Measurements from ENCODE around the gene NFASC.

NFASC gene

DNA sequence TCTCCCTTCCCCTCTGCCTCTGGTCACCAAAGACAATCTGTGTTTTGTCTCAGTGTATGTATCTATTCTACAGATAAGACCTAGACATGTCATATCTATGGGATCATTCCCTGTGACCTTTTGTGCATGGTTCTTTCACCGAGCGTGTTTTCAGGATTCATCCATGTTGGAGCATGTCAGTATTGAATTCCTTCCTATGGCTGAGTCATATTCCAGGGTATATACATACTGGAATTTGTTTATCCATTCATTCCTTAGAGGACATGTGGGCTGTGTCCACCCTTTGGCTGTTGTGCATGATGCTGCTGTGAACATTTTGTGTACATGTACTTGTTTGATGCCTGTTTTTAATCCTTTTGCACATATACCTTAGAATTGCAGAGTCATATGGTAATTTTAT, 69.9 kb downstream of the NFASC start:
- Mint-ChIP-seq H3K4me1 (ENCODE audit: low read depth) (no peaks in the 10 kb centered on the region), H3K4me3 (no peak overlapping the region), H3K27me3 (peaks cover 7% of the 10 kb centered on the region), H3K27ac (no peak overlapping the region), H3K9me3 (no peaks in the 10 kb centered on the region), H3K36me3 (ENCODE audit: low read depth) (no peaks in the 10 kb centered on the region)

DNA sequence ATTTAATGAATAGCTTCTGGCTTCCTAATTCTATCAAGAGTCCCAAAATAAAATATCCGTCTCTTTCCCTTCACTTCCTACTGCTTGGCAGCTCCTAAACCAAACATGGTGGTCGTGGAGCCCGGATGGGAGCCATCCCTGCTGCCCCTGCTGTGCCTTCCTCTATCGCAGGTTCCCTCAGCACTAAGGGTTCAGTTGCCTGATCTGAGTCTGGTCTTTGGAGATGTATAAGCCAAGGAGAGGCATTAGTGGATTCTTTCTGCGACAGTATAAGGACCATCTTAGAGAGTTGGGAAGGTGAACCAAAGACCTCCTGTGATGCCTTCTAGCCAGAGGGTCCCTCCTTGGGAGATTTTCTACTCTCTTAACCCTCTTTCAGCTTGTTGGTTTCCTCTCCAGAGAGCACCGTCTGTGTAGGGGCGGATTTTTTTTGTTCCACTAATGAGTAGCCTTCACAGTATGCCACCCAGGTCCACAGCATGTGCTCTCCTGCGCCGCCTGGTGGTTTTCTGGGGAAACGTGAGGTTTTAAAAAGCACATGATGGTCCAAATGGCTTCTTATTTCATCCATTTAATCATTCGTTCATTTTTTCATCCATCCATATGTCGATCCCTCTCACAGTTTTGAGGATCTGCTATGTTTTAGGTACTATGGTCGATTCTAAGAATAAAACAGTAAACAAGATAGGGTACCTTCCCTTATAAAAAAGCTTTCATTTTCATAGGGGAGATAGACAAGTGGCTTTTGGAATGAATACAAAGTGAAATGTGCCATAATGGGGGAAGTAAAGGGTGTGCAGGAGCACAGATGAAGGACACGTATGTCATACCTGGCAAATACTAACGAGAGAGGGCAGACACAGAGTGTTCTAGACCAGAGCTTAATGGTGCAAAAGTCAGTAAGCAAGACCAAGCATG, 71.0 kb downstream of the NFASC start:
- no peaks in the 10 kb centered on the region for H3K4me1 Mint-ChIP-seq (ENCODE audit: low read depth)
- no peaks in the 10 kb centered on the region for H3K9me3 Mint-ChIP-seq
- H3K36me3 Mint-ChIP-seq (ENCODE audit: low read depth): no peaks in the 10 kb centered on the region
- peaks cover 5% of the 10 kb centered on the region for H3K27me3 Mint-ChIP-seq
- H3K27ac Mint-ChIP-seq: no peak overlapping the region
- H3K4me3 Mint-ChIP-seq: no peak overlapping the region

DNA sequence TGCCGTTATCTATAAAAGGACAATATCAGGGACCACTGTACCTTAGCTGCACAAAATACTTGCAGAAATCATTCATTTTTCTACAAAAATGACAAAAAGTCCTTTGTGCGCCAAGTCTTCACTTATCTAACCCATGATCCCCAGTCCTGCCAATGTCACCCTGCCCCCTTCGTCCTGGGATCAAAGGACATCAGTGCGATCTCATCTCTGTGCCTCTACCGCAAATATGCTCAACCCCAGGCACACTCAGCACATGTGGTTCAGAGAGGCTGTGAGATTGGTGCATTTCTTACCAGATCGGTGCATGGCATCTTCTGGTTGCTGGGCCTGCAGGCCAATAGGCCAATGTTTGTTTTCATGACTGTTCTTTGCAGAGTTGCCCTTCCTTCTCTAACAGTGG, 72.8 kb downstream of the NFASC start:
- Mint-ChIP-seq H3K27ac (no peak overlapping the region), H3K4me3 (no peak overlapping the region), H3K4me1 (ENCODE audit: low read depth) (no peaks in the 10 kb centered on the region), H3K27me3 (no peaks in the 10 kb centered on the region), H3K36me3 (ENCODE audit: low read depth) (no peaks in the 10 kb centered on the region), H3K9me3 (no peaks in the 10 kb centered on the region)

DNA sequence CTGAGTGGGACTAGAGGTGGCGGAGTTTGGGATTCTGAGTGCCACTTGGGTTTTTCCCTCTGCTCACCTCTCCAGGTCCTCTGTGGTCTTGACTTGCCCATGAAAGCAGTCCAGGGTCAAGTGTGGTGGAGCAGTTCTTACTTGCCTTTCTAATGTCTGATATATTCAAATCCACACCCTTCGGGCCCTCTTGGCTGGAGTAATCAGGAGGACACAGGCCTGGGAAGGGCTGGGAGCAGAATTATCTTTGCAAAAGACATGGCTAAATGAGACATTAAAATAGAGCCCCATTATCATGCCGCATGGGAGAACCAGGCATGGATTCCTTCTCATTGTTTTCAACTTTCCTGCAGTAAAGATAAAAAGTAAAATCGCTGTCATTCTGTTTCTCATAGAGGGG, 74.0 kb downstream of the NFASC start:
- no peaks in the 10 kb centered on the region for H3K9me3 Mint-ChIP-seq
- H3K27me3 Mint-ChIP-seq: no peaks in the 10 kb centered on the region
- no peak overlapping the region for H3K4me3 Mint-ChIP-seq
- no peak overlapping the region for H3K27ac Mint-ChIP-seq
- no peaks in the 10 kb centered on the region for H3K36me3 Mint-ChIP-seq (ENCODE audit: low read depth)
- no peaks in the 10 kb centered on the region for H3K4me1 Mint-ChIP-seq (ENCODE audit: low read depth)

DNA sequence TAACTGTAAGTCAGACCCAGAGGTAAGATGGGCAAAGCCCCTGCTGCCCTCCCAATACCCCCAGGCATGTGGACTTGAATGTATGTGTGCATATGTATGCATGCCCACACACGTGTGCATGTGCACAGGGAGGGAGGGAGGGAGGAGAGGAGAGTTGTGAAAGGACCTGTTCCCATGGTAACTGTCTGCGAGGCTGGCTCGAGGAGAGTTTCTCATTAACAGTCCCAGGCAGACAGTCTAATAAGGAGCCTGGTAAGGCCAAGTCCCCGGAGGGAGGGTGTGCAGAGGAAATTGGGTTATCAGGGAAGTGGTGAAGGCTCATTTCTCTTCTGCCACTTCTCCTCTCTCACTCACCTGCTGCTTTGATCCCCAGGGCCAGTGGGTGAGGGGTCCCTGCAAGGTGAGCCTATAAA, 74.9 kb downstream of the NFASC start:
- no peak overlapping the region for H3K4me3 Mint-ChIP-seq
- H3K36me3 Mint-ChIP-seq (ENCODE audit: low read depth): no peaks in the 10 kb centered on the region
- no peaks in the 10 kb centered on the region for H3K27me3 Mint-ChIP-seq
- H3K9me3 Mint-ChIP-seq: no peaks in the 10 kb centered on the region
- H3K4me1 Mint-ChIP-seq (ENCODE audit: low read depth): no peaks in the 10 kb centered on the region
- no peak overlapping the region for H3K27ac Mint-ChIP-seq

DNA sequence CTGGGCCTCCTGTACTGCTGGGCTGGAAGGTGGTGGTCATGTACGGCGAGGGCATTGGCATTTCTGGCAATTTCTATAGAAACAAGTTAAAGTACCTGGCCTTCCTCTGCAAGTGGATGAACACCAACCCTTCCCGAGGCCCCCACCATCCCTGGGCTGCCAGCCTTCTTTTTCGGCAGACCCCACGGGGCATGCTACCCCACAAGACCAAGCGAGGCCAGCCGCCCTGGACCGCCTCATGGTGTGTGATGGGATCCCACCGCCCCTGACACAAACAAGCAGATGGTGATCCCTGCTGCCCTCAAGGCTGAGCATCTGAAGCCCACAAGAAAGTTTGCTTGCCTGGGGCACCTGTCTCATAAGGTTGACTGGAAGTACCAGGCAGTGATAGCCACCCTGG, 76.0 kb downstream of the NFASC start:
- H3K27me3 Mint-ChIP-seq: no peaks in the 10 kb centered on the region
- H3K9me3 Mint-ChIP-seq: no peaks in the 10 kb centered on the region
- H3K36me3 Mint-ChIP-seq (ENCODE audit: low read depth): no peaks in the 10 kb centered on the region
- no peak overlapping the region for H3K4me3 Mint-ChIP-seq
- H3K4me1 Mint-ChIP-seq (ENCODE audit: low read depth): no peaks in the 10 kb centered on the region
- H3K27ac Mint-ChIP-seq: no peak overlapping the region

DNA sequence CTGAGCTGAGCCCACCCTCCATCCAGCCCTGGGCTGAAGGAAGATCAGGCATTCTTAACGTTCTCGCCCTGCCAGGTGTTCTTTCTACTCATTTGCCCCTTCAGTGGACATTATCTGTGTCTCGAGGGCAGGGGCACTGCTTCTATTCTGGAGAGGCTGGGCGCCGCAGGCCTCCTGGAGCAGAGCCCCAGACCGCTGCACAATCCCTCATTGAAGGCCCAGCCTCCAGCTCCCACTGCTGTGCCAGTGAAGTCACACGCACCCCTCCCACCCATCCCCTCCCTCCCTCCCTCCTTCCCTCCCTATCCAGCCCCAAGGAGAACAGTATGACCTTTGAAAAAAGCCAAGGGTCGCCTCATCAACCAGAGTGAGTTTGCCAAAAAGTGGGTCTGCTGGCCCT, 76.7 kb downstream of the NFASC start:
- H3K4me3 Mint-ChIP-seq: no peak overlapping the region
- no peaks in the 10 kb centered on the region for H3K4me1 Mint-ChIP-seq (ENCODE audit: low read depth)
- no peaks in the 10 kb centered on the region for H3K9me3 Mint-ChIP-seq
- H3K27me3 Mint-ChIP-seq: peaks cover 1% of the 10 kb centered on the region
- no peaks in the 10 kb centered on the region for H3K36me3 Mint-ChIP-seq (ENCODE audit: low read depth)
- no peak overlapping the region for H3K27ac Mint-ChIP-seq

DNA sequence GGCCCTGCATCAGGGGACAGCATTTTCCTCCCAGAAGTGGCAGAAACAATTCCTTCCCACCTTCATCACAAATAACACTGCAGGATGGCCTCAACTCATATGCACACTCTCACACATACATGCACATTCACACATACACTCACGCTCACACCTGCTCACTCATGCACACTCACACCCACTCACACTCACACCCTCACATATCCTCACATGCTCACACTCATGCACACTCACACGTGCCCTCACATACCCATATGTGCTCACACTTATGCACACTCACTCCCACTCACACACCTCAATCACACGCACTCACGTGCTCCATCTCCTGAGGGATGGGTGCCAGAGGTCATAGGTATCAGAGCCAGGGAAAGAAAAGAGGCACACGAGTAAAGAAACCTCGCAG, 77.1 kb downstream of the NFASC start:
- Mint-ChIP-seq H3K27ac (no peak overlapping the region), H3K27me3 (peaks cover 3% of the 10 kb centered on the region), H3K4me3 (no peak overlapping the region), H3K9me3 (no peaks in the 10 kb centered on the region), H3K4me1 (ENCODE audit: low read depth) (no peaks in the 10 kb centered on the region), H3K36me3 (ENCODE audit: low read depth) (no peaks in the 10 kb centered on the region)

DNA sequence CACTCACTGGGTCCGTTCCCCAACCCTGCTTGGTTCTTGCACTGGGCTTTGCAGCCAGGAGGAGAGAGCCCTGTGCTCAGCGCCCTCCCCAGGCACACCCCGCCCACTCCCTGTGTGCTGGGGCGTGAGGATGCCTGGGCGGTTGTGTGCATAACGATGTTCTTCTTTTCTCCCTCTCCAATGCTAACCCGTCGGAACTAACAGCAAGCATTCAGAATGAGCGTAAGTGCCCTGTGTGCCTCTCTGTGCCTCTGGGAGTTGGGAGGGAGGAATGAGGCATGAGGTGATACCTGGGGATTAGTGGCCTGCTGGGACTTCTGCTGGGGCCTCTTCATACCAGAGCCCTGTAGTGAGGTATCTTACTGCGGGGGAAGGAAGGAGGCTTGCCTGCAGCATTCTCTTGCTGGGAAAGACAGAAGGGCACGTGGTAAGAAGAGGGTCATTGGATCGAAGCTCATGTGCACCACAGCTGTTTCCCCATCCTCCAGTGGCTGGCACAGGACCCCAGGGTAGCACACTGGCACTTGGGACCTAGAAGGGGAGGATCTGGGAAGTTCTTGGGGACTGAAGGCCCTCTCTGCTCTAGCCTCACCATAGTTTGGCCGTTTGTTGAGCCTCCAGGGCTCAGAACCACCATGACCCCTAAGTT, 79.8 kb downstream of the NFASC start:
- H3K4me1 Mint-ChIP-seq (ENCODE audit: low read depth): no peaks in the 10 kb centered on the region
- H3K4me3 Mint-ChIP-seq: no peak overlapping the region
- no peaks in the 10 kb centered on the region for H3K36me3 Mint-ChIP-seq (ENCODE audit: low read depth)
- no peaks in the 10 kb centered on the region for H3K9me3 Mint-ChIP-seq
- no peak overlapping the region for H3K27ac Mint-ChIP-seq
- peaks cover 7% of the 10 kb centered on the region for H3K27me3 Mint-ChIP-seq

DNA sequence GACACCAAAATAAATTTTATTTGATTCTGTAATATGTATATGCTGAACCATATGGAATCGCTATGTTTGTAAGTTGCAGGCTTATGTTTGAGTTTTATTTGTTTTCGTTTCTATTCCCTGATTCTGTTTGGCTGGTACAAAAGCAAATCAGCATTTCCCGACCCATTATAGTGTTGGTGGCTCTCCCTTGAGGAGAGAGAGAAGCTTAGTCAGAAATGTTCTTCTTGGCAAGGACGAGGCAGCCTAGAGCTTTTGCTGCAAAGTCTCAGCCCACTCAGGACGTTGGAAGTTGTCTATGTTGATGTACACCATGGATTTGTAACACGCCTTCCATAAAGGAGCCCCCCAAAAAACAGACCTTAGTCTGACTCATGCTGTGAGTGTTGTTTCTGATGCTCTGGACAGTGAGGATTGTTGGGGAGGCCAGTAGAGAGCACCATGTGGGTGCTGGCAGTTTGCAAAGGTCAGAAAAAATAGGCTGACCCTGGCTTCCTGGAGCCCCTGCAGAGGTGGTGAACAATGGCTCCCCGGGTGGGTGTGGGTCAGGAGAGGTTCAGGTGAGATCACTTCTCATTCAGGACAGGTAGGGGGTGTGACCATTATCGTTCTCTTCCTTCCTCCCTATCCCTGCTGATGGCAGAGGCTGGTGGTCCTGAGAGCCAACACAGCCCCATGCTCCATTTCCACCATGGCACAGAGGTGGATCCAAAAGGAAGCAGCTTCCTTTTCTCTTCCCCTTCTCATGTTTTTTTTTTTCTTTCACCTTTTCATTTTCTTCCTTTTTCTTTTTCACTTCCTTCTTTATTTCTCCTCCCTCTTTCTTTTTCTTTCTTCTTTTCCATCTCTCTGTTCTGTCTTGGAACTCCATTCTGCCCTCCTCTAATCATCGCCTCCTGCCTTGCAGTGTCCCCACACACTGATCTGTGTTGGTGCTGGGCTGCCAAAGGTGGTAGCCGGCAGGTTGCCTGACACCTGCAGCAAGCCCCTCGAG, 88.0 kb downstream of the NFASC start:
- Mint-ChIP-seq H3K4me1 (ENCODE audit: low read depth) (peaks cover 3% of the 10 kb centered on the region), H3K27ac (no peak overlapping the region), H3K36me3 (ENCODE audit: low read depth) (no peaks in the 10 kb centered on the region), H3K4me3 (no peak overlapping the region), H3K9me3 (no peaks in the 10 kb centered on the region), H3K27me3 (peaks cover 22% of the 10 kb centered on the region)

DNA sequence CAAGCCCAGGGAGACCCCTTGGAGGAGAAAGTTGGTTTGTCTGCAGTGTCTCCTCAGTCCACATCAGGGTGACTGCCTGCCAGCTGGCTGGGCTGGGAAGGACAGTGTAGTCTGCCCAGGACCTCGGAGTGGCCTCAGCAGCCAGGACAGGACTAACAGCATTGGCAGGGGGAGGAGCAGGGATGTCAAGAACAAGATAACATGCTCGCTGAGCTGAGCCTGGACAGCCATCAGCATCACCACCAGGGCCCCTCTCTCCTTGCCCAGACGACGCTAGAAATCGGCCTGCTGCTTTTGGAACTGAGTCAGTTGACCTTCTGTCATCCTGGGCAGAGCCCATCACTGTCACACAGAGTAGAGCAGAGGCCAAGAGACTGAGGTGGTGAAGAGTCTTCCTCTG, 88.7 kb downstream of the NFASC start:
- Mint-ChIP-seq H3K4me3 (no peak overlapping the region), H3K9me3 (no peaks in the 10 kb centered on the region), H3K36me3 (ENCODE audit: low read depth) (no peaks in the 10 kb centered on the region), H3K4me1 (ENCODE audit: low read depth) (peaks cover 3% of the 10 kb centered on the region), H3K27me3 (peaks cover 27% of the 10 kb centered on the region), H3K27ac (no peak overlapping the region)

DNA sequence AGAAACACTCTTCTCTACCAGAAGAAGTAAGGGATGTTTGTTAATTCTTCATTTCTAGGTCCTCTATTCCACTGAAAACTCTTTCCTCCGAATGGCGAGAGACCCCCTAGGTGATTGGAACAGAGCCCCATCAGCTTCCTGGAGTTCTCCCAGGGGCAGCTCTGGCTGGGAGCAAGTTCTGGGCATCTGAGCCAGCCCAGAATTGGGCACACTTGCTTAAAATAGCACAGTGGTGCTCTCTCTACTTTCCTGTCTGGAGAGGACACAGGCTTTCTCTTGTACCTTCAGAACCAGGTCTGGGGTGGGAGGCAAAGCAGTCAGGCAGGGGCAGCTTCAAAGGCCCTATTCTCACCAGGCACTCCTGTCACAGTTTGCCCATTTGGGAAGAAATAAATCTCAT, 89.2 kb downstream of the NFASC start:
- H3K27ac Mint-ChIP-seq: no peak overlapping the region
- H3K27me3 Mint-ChIP-seq: peaks cover 27% of the 10 kb centered on the region
- no peaks in the 10 kb centered on the region for H3K9me3 Mint-ChIP-seq
- H3K4me1 Mint-ChIP-seq (ENCODE audit: low read depth): peaks cover 3% of the 10 kb centered on the region
- no peak overlapping the region for H3K4me3 Mint-ChIP-seq
- H3K36me3 Mint-ChIP-seq (ENCODE audit: low read depth): no peaks in the 10 kb centered on the region

DNA sequence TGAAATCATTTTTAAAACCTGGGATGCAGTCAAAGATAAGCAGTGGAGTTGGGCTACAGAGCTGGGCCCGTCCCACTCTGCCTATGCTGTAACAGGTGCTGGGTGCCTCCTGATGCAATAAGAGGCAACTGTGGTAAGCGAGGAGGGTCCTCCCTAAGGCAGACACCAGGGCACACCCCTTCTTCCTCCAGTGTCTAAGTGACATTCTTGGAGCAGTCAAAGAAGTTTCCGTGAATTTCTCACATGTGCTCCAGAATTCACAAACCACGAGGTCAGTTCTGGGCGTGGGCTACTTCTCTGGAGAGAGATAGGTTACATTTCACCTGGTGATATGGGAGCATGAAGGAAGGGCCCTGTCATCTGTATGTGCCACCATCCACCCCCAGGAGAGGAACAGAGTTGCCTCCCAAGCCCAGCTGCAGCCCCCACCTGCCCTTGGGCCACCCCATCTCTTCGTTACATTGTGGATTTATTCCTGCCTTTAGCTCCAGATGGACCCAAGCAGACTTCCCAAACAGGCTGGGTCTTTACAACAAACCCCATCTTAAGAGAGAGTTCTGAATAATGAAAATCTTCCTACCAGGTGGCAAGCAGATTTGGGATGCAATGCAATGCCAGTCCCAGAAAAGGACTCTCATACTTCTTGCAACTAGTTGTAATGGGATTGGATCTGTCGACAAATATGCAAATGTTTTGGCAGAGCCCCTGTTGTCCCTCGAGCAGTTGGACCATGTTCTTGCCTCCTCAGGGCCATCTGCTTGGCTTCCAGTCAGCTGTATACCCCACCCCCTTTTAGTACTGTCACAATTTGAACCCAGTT, 89.9 kb downstream of the NFASC start:
- H3K9me3 Mint-ChIP-seq: no peaks in the 10 kb centered on the region
- peaks cover 3% of the 10 kb centered on the region for H3K4me1 Mint-ChIP-seq (ENCODE audit: low read depth)
- no peak overlapping the region for H3K27ac Mint-ChIP-seq
- no peak overlapping the region for H3K4me3 Mint-ChIP-seq
- no peaks in the 10 kb centered on the region for H3K36me3 Mint-ChIP-seq (ENCODE audit: low read depth)
- H3K27me3 Mint-ChIP-seq: peaks cover 29% of the 10 kb centered on the region

DNA sequence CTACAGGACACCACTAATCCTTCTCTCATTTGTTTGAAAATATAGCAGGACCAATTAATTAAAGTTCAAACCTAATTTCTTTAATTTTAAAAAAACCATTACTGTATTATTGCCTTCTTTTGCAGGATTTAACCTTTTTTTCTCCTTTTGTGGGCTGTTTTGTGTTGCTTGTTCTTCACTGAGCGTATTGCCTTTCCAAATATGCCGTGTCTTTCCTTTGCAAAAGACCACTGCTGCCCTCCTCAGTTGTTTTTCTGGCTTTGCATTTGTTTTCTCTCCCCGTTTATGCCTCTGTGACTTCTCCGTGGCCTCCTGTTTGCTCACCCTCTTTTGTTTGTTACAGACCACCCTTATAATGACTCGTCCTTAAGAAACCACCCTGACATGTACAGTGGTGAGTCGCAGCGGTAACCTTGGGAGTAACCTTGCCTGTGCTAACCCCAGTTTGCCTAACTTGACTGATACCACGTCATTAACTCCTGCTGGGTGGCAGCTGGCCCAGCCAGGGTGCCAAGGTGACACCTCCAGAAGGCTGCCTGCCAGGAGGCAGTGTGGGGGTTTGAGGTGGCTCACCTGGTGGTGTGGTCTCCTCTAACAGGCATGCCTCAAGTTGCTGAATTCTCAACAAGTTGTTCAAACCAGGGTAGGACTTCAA, 91.2 kb downstream of the NFASC start:
- Mint-ChIP-seq H3K4me1 (ENCODE audit: low read depth) (peaks cover 3% of the 10 kb centered on the region), H3K36me3 (ENCODE audit: low read depth) (no peaks in the 10 kb centered on the region), H3K4me3 (no peak overlapping the region), H3K27me3 (peaks cover 22% of the 10 kb centered on the region), H3K27ac (no peak overlapping the region), H3K9me3 (no peaks in the 10 kb centered on the region)
